Measurements from ENCODE around the gene PICK1.

DNA sequence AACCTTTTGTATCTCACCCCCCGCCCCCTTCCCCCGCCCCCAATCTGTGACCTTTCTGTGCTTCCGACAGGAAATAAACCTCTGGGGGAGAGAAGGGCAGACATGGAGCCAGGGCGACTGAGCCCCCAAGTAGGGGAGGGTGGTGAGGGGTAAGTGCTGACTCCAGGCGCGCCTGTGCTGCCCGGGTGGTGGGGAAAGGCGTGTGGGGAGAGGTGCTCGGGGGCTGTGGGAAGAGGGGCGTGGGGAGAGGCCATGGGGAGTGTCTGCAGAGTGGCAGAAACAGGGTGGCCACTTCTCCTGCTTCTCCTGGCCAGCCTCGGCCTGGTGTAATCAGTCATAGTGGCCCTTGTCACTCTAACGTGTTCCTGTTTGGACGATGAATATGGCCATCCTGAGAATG is 18.8 kb downstream of the PICK1 start:
- no peak for TF ChIP-seq EZH2 (IDR thresholded peaks at IDR 0.05; ENCODE audit: low read length)
- TF ChIP-seq, protein P1, sequence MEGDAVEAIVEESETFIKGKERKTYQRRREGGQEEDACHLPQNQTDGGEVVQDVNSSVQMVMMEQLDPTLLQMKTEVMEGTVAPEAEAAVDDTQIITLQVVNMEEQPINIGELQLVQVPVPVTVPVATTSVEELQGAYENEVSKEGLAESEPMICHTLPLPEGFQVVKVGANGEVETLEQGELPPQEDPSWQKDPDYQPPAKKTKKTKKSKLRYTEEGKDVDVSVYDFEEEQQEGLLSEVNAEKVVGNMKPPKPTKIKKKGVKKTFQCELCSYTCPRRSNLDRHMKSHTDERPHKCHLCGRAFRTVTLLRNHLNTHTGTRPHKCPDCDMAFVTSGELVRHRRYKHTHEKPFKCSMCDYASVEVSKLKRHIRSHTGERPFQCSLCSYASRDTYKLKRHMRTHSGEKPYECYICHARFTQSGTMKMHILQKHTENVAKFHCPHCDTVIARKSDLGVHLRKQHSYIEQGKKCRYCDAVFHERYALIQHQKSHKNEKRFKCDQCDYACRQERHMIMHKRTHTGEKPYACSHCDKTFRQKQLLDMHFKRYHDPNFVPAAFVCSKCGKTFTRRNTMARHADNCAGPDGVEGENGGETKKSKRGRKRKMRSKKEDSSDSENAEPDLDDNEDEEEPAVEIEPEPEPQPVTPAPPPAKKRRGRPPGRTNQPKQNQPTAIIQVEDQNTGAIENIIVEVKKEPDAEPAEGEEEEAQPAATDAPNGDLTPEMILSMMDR (optimal IDR thresholded peaks at IDR 0.05 in 1 of 3, IDR thresholded peaks at IDR 0.05 in 1 of 3, conservative IDR thresholded peaks at IDR 0.05 in 1 of 3; ENCODE audit: extremely low read depth in 1 of 3, insufficient read depth in 2 of 3, low read length in 3 of 3) = no peak

Data from keratinocyte (primary cell).